H1 (cell line): ENCODE data around the gene BCL2A1. TPM values are rescaled to one million over a fixed set of nuclear protein-coding genes. Genes with fewer than 3 reads are reported as not detected.

Source experiments
- EGR1 ChIP-seq: IDR thresholded peaks from 2 replicates; pipeline ENCODE4 v1.6.1; 2011; ENCODE audit warnings: low read depth, low read length, borderline replicate concordance
- RFX5 ChIP-seq: IDR thresholded peaks from 2 replicates; pipeline ENCODE4 v1.6.1; 2011; ENCODE audit warnings: low read depth, low read length, improper control_type of control experiment, borderline replicate concordance
- polyA plus RNA-seq, 7 experiments: library from polyadenylated mRNA; depleted of rRNA in 3 of 7; stranded (reverse) in 5 of 7; unstranded in 2 of 7; fragments of >200 nt in 5 of 7; fragments of 200-250 nt in 2 of 7; gene quantifications; 1 replicate in 5 of 7; 2 replicates in 1 of 7; 4 replicates in 1 of 7; pipeline versions ENCODE4 v1.2.1 to v1.2.3, GENCODE V29; 2011 to 2013; ENCODE audit warnings: missing spikeins in 2 of 7, mixed read lengths in 2 of 7
- total RNA-seq: library from RNA; stranded (reverse); fragmentation: NEBNext Ultra II Directional; extraction: Animal tissue kit (Norgen Biotek cat#: 25700); gene quantifications from 2 replicates; pipeline ENCODE4 v1.2.1, GENCODE V29; 2021

BCL2A1 gene
- total and polyA plus RNA-seq, 2 of the 8 experiments (the other 6 are each of a cell fraction or from before 2014, with no cell fraction given): not detected

DNA sequence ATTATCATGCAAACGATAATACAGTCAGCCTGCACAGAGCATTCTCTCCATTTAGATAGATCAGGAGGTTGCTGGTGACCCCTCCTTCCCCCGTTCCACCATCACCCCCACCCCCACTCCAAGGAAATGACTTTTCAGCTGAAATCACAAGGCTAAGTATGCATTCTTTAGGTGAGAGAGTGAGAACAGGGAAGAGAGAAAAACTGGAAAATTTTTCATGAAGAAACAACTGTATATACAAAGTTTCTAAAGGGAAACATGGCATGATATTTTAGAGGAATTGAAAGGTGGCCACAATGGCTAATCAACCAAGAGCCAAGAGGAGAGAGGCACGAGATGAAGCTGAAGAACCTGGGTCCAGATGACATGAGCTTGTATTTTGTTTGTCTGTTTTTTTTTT is 22.2 kb downstream of the BCL2A1 start (continued):
- TF ChIP-seq EGR1 (no peak), RFX5 (no peak)
